GM23338 (cell line): ENCODE data around the gene R3HDM4.

ENCODE experiments used
- CREB1 ChIP-seq: fragments of 250-450 bp; sonication (Bioruptor Pico); IDR thresholded peaks from 2 replicates; pipeline ENCODE4 v1.5.0; 2020; ENCODE audit warnings: low read depth, mild to moderate bottlenecking, moderate library complexity
- ETS1 ChIP-seq: IDR thresholded peaks from 2 replicates; pipeline ENCODE4 v1.6.1; 2016; ENCODE audit warnings: antibody characterized with exemption
- EZH2 ChIP-seq: fragments of 200-600 bp; sonication (generic); IDR thresholded peaks from one replicate; pipeline ENCODE4 v1.8.0; 2017; ENCODE audit warnings: antibody characterized with exemption, mild to moderate bottlenecking, low read depth; ENCODE audit not compliant: unreplicated experiment
- EZH2phosphoT487 ChIP-seq: fragments of 200-600 bp; sonication (generic); IDR thresholded peaks from one replicate; pipeline ENCODE4 v1.8.1; 2018; ENCODE audit warnings: antibody characterized with exemption; ENCODE audit not compliant: unreplicated experiment
- JUNB ChIP-seq: IDR thresholded peaks from one replicate; pipeline ENCODE4 v1.6.1; 2016; ENCODE audit warnings: antibody characterized with exemption; ENCODE audit not compliant: unreplicated experiment
- POLR2AphosphoS5 ChIP-seq: IDR thresholded peaks from 2 replicates; pipeline ENCODE4 v1.6.1; 2016; ENCODE audit warnings: antibody characterized with exemption, low read depth
- TF ChIP-seq, protein P1 (sequence below): IDR thresholded peaks from one replicate; pipeline ENCODE4 v1.6.1; 2018; ENCODE audit warnings: antibody characterized with exemption; ENCODE audit not compliant: unreplicated experiment
- TF ChIP-seq, protein P2 (sequence below), 2 experiments: fragments of 200-600 bp in 1 of 2; sonication (generic) in 1 of 2; conservative IDR thresholded peaks; 2 replicates each; pipeline versions ENCODE4 v1.5.1 to v1.6.1; 2016 to 2017; ENCODE audit warnings: antibody characterized with exemption in 2 of 2, low read depth in 2 of 2, mild to moderate bottlenecking in 2 of 2, moderate library complexity in 1 of 2

DNA sequence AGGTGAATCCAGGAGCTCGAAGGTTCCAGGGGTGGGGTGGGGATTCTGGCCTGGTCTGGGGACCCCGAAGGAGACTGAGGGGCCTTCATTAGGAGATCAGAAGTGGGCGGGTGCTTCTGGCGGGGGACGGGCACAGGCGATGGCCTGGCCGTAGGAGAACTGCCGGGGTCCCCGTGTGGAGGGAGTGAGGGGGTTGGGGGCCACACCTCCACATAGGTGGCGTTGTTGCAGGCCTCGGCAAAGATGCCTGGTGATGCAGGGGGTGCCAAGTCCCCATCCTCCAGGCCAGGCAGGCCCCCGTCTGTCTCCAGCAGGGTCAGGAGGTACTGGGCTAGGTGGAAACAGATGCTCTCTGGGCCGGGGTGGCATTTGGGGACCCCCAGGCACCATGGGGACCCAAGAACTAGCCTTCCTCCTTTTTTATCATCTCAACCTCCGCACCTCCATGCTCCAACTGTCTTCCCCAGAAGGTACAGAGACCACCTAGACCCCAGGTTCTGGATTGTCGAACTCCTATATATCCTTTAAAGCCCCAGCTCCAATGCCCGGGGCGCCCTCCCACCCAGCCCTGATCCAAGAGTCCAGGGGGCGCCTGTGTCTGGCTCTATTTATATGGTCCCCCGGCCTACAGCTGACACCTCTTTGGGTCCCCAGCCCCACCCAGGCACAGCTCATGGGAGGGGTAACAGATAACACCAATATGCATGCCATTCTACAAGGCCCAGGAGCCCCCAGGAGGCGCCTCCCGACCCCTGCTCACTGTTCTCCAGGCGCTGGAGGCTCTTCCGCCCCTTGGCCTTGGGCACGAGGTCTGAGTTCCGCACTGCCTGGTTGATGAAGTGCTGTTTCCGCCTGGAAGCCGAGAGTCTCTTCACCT lies 11.6 kb downstream of the R3HDM4 start:
- TF ChIP-seq EZH2 (no peak), ETS1 (no peak), POLR2AphosphoS5 (no peak), CREB1 (CRISPR knock-in tag) (no peak), EZH2phosphoT487 (no peak), JUNB (no peak)
- TF ChIP-seq, protein P1, sequence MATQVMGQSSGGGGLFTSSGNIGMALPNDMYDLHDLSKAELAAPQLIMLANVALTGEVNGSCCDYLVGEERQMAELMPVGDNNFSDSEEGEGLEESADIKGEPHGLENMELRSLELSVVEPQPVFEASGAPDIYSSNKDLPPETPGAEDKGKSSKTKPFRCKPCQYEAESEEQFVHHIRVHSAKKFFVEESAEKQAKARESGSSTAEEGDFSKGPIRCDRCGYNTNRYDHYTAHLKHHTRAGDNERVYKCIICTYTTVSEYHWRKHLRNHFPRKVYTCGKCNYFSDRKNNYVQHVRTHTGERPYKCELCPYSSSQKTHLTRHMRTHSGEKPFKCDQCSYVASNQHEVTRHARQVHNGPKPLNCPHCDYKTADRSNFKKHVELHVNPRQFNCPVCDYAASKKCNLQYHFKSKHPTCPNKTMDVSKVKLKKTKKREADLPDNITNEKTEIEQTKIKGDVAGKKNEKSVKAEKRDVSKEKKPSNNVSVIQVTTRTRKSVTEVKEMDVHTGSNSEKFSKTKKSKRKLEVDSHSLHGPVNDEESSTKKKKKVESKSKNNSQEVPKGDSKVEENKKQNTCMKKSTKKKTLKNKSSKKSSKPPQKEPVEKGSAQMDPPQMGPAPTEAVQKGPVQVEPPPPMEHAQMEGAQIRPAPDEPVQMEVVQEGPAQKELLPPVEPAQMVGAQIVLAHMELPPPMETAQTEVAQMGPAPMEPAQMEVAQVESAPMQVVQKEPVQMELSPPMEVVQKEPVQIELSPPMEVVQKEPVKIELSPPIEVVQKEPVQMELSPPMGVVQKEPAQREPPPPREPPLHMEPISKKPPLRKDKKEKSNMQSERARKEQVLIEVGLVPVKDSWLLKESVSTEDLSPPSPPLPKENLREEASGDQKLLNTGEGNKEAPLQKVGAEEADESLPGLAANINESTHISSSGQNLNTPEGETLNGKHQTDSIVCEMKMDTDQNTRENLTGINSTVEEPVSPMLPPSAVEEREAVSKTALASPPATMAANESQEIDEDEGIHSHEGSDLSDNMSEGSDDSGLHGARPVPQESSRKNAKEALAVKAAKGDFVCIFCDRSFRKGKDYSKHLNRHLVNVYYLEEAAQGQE, result no peak
- TF ChIP-seq, protein P2, sequence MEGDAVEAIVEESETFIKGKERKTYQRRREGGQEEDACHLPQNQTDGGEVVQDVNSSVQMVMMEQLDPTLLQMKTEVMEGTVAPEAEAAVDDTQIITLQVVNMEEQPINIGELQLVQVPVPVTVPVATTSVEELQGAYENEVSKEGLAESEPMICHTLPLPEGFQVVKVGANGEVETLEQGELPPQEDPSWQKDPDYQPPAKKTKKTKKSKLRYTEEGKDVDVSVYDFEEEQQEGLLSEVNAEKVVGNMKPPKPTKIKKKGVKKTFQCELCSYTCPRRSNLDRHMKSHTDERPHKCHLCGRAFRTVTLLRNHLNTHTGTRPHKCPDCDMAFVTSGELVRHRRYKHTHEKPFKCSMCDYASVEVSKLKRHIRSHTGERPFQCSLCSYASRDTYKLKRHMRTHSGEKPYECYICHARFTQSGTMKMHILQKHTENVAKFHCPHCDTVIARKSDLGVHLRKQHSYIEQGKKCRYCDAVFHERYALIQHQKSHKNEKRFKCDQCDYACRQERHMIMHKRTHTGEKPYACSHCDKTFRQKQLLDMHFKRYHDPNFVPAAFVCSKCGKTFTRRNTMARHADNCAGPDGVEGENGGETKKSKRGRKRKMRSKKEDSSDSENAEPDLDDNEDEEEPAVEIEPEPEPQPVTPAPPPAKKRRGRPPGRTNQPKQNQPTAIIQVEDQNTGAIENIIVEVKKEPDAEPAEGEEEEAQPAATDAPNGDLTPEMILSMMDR (conservative IDR thresholded peaks at IDR 0.05; ENCODE audit: low read depth in 2 of 2), result no peak
